CD4-positive, alpha-beta T cell treated with Interferon alpha-2 for 1 hour (primary cell): Measurements from ENCODE around the gene CPAMD8.
"Not testable (repeated sequence)": the region's sequence is repeated elsewhere in the genome, so short reads cannot be mapped to it uniquely, and the experiment has no call there.

Experiments
- DNase-seq, 2 donors: peaks; one replicate each; pipeline ENCODE4 v3.0.0-alpha.2; 2020 to 2022

The CPAMD8 gene

DNA sequence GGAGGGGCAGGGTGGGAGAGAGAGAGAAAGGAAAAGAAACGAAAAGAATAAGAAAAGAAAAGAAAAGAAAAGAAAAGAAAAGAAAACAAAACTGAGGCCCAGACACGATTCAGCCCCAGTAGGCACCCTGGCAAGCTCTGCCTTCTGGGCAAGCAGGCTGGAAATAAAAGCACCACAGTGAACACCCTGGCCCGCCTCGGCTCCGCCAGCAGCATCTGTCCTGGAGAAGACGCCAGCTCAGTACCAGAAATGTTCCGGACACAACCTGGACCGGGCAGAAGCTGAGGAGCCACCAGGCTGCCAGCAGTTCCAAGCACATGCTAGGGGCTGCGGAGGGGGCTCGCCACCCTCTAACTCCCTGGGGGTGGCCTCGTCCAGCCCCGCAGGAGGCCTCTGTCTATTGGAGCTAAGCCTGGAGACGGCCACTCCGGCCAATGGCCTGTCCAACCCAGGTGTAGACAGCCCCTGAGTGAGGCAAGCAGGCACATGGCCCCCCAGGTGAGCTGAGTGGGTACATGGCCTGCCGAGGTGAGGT, 11.4 kb upstream of the CPAMD8 start:
- DNase-seq = no peak

DNA sequence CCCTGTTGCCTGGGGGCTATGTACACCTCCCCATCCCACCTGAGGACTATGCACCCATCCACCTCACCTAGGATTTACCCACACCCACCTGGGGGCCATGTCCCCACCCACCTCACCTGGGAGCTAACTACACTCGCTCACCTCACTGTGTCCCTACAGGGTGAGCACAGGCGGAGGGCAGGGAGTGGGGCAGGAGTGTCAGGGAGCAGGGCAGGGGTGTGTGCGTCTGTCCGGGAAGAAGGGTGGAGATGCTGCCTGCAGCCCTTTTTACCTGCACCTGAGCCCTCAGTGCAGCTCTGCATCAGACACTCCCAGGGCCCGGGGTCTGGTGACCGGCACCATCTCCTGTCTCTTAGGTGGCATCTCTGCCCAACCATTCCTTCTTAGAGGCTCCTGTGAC, 10.6 kb upstream of the CPAMD8 start:
- no peak for DNase-seq

DNA sequence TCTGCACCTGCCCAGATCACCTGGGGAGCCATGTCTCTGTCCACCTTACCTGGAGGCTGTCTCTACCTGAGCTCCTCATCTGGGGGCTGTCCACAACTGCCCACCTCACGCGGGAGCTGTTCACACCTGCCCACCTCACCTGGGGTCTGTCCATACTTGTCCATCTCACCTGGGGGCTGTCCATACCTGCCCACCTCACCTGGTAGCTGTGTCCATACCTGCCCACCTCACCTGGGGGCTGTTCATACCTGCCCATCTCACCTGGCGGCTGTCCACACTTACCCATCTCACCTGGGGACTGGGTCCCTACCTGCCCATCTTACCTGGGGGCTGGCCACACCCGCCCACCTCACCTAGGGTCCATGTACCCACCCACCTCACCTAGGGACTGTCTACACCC, 10.0 kb upstream of the CPAMD8 start:
- DNase-seq = no peak

DNA sequence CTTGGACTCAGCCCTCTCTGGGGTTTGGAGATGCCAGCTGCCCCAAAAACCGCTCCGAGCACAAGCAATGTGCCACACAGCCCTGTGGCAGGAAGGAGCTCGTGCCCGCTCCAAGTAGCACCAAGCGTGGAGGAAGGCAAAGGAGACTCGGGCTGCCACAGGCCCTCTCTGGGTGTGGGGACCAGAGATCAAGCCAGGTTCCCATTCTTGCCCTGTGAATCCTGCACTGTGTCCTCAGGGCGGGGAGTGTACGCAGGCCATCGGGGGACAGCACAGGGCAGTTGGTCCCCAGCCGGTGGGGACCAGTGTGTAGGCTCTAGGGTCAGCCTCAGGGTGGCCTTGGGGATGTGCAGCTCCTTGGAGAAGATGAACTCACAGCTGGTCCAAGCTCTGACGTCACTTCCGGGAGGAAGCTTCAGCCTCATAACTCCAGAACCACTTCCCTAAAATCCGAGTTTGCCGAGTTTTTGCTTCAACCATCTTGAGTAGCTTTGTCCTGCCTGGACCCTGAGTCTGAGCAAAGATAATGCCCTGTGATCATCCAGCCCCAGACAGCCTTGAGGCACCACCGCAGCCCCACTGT, 9.3 kb upstream of the CPAMD8 start:
- peak; percentile 18 to 62 for DNase-seq

DNA sequence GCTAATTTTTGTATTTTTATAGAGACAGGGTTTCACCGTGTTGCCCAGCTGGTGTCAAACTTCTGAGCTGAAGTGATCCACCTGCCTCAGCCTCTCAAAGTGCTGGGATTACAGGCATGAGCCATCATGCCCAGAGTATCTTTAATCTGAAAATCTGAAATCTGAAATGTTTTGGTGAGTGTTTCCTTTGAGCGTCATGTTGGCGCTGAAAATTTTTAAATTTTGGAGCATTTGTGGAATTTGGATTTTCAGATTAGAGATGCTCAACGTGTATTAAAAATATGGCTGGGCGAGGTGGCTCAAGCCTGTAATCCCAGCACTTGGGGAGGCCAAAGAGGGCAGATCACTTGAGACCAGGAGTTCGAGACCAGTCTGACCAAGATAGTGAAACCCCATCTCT, 5.1 kb upstream of the CPAMD8 start:
- DNase-seq = no peak

DNA sequence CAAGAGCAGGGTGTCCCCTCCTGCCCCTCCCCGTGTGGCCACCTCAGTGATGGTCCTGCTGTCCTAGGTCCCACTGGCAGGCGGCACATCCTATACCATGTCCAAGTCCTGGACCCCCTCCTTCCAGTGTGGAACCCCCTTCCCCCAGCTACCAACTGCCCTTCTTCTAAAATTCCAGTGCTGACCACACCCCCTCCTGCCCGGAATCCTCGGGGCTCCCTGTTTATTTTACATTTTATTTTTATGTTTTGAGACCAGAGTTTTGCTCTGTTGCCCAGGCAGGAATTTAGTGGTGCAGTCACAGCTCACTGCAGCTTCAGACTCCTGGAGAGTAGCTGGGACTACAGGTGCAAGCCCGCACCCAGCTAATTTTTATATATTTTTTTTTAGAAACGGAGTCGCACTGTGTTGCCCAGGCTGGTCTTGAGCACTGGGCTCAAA, 945 bp upstream of the CPAMD8 start:
- no peak for DNase-seq

DNA sequence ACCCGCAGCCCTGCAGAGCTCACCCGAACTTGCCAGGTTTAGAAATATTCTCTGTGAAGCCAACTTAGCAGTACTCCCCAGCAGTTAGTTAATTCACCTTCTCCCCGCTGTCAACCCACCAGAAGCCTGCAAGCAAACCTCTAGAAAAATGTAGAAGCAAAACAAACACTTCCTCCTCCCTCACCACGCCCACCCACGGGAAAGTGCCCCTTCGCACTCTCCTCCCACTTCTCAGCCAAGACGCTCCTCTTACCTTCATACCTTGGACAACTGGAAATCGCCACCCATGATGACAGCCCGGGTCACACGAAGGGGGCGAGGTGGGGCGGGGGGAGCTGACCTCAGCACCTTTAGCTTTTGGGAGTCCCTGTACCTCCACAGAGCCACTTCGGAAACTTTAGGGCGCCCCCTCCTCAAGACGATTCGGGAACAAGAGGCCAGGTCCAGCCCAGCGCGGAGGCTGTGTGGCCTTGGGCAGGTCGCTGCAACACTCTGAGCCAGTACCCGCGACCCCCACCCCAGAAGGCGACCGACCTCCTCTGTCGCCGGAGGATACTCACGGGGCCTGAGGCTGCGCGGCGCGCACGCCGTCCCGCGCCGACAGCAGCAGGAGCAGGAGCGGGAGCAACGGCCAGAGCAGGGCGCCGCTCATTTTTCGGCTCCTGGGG, 485 bp downstream of the CPAMD8 start:
- DNase-seq = peak in 1 of 2 donors; percentile 10

DNA sequence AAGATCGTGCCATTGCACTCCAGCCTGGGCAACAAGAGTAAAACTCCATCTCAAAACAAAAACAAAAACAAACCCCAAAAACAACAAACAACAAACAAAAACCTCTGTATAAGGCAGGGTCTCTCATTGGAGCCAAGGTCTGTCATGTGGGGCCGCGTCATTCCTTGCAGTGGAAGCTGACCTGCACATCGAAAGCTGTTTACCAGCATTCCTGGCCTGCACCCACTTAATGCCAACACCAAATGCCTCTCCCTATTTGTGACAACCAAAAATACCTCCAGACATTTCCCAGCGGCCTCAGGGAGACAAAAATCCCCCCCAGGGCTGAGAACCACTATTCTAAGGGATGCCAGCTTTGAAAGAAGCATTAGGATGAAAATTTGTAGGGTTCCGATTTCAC, 1.2 kb downstream of the CPAMD8 start:
- DNase-seq = no peak

DNA sequence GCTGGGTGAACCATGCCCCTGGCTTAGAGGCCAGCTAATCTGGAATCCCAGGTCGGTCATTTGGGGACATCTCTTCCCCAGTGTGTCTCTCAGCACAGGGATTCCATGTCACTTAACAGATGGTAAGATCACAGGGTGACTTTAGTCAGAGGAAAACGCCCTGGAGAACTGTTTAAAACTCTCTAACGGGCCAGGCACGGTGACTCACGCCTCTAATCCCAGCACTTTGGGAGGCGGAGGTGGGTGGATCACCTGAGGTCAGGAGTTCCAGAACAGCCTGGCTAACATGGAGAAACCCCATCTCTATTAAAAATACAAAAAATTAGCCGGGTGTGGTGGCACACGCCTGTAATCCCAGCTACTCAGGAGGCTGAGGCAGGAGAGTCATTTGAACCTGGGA, 1.7 kb downstream of the CPAMD8 start:
- DNase-seq = not testable (repeated sequence)

DNA sequence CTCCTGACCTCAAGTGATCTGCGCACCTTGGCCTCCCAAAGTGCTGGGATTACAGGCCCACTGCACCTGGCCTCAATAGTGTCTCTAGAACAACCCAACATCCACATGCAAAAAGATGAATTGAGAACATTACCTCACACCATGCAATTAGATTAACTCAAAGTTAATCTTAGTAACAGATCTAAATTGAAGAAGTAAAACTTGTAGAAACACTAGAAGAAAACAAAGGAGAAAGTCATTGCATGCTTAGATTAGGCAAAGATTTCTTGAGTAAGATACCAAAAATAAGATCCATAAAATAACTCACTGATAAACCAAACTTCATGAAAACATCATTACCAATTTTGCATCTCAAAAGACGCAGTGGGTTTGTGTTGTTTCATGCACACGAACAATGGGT, 2.8 kb downstream of the CPAMD8 start:
- DNase-seq = no peak

DNA sequence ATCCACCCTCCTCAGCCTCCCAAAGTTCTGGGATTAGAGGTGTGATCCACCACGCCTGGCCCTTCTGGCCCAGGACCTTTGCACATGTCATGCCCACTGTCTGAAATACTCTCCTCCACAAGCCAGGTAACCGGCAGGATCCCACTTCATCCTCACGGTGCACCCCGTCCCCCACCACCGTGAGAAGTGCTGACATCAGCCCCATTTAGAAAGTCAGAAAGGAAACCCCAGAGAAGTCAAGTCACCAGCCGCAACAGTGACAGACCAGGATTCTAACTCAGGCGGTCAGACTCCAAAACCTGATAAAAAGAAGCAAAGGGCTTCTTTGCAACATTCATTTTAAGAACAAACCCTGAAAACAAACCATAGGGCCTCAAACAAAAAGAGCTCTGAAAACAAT, 3.9 kb downstream of the CPAMD8 start:
- DNase-seq = no peak

DNA sequence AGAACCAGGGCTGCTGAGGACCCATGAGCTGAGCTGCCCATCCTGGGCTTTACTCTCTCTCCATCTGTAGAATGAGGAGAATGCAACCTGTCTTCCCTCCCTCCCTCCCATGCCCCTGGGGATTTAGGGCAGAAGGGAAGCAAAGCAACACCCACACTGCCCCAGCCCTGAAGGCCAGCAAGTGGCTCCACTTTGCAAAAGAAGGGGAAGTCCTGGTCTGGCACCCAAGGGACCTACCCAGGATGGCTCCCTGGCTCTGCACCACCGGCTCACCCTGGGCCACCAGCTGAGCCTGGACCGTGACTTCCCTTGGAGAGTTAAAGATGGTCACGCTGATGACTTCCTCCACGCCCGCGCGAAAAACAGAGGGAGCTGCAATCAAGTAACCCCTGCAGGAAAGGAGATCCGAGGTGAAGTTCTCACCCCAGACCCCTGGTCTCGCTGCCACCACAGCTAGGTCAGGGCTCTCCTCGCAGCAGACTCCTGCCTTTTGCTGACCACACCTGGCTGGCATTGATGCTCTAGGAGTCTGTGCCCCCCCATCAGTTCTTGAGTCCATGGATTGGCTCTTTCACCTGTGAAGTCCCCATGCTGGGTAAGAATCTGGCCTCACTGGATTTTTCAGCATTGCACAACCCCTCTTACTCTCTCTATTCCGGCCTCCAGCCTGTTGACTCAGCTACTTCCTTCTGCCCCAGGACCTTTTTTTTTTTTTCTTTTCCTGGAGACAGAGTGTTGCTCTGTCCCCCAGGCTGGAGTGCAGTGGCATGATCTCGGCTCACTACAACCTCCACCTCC, 4.6 kb downstream of the CPAMD8 start:
- DNase-seq = peak in 1 of 2 donors; percentile 24

DNA sequence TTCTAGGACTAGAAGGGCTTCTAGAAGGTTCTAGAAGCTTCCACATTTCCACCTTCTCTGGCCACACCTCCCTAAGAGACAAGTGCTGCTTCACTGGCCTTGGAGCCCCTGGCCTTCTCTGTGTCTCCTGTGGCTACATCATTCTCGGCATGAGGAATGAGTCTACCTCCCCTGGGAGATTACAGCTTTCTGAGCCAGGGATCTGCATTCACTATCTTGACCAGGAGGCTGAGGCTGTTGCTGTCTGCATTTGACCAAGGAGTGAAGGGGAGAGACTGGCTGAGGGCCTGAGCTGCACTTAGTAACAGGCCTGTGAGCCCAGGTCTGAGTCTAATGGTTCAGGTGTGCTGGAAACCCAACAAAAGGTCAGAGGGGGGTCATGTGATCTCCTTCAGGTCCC, 5.3 kb downstream of the CPAMD8 start:
- DNase-seq = no peak

DNA sequence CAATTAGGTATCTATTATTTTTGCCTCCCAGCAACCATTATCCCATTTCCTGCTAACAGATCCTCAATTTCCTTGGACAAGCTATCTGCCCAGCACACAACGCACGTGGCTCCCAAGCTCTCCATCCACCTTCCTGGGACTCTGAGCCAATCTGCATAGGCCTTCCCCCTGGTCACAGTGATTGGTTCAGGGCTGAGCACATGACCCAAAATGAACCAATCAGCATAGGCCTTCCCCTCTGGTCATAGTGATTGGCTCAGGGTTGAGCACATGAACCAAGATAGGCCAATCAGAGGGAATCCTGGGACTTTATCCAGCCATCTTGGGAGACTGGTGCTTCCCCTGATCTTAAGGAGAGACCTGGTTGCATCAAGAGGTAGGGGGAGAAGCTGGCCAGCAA, 5.8 kb downstream of the CPAMD8 start:
- no peak for DNase-seq

DNA sequence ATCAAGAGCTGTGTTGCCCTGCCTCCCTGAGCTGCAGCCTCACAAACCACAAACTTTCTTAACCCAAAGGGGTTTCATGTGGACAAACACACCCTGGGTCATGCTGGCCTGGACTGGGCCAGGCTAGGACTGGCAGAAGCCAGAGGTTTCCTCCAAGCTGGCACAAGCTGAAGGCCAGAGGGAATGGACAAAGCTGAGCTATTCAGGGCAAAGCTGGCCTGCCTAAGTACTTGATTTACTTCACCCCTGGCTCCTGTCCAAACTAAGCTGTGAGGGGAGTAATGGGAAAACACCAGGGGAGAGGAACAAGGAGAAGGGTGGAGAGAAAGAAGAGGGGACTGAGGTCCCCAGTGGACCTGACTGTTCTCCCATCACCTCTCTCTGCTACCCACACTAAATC, 6.2 kb downstream of the CPAMD8 start:
- DNase-seq = no peak

DNA sequence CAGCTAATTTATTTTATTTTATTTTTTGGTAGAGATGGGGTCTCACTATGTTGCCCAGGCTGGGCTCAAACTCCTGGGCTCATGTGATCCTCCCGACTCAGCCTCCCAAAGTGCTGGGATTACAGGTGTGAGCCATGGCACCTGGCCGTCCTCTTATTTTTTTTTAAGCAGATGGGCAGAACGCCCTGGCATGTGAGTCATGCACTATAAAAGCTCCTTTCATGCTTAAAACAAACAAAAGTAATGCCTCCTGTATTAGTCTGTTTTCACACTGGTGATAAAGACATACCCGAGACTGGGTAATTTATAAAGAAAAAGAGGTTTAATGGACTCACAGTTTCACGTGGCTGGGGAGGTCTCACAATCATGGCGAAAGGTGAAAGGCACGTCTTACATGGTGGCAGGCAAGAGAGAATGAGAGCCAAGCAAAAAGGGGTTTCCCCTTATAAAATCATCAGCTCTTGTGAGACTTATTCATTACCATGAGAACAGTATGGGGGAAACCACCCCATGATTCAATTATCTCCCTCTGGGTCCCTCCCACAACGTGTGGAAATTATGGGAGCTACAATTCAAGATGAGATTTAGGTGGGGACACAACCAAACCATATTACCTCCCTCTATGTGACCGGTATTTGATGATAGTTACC, 12.3 kb downstream of the CPAMD8 start:
- not testable (repeated sequence) for DNase-seq

DNA sequence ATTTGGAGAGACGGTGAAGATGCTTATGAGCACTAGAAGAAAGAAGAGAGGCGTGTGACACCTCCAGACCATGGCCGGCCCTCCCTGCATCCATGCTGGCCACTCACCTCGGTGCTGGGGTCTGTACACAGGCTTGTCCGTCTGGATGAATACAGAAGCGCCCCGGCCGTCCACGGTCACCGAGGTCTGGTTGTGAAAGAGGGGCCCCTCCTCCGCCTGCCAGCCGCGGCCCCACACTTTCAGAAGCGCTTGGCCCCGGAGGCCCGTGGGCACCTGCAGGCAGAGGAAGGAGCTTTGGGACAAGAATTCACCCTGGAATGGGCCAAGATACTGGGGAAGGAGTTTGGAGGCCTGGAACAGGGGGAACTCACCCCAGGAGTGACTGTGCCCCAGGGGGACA, 15.1 kb downstream of the CPAMD8 start:
- DNase-seq = no peak

DNA sequence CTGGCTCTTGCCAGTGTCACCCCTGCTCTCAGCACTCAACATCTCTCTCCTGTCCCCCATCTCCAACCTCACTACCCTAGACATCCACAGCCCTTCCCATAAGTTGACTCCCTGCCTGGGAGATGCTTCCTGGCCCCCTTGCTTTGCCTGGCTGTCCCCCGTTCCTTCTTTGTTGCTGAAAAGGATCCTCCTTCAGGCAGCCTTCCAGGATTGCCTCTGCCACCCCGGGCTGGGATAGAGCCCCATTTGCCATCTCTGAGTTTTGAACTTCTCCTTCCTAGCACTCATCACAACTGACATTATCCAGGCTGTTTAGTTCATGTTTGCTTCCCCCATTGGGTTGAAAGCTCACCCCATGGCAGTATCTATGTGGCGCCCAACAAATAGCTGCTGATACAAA, 20.0 kb downstream of the CPAMD8 start:
- DNase-seq = no peak

DNA sequence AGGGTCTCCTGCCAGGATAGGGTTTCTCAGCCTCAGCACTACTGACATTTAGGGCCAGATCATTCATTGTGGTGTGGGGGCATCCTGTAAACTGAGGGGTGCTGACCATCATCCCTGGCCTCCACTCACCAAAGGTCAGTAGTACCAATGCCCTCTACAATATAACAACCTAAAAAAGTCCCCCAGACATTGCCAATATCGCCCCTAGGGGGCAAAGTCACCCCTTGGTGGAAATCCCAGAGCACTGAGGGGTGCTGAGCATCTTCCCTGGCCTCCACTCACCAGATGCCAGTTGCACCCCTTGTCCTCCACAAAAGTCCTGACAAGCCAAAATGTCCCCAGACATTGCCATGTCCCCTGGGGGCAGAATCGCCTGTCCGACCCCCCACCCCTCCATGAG, 21.6 kb downstream of the CPAMD8 start:
- DNase-seq = no peak

DNA sequence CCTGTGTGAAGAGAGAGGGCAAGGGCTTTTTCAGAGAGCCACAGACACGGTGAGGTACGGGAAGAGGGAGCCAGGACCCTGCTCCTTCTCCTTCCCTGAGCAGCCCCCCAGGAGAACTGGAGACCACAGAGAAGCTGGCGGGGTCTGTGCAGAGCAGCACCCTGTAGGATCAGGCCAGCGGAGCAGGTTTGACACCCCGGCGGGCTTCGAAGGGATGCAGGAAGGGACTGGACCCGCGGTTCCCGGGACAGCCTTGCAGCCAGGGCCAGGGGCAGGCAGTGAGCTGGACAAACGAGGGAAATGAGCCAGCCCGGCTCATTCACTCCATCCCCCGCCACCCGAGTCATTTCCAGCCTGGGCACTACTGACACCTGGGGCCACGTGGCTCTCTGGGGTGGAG, 22.2 kb downstream of the CPAMD8 start:
- DNase-seq = no peak

DNA sequence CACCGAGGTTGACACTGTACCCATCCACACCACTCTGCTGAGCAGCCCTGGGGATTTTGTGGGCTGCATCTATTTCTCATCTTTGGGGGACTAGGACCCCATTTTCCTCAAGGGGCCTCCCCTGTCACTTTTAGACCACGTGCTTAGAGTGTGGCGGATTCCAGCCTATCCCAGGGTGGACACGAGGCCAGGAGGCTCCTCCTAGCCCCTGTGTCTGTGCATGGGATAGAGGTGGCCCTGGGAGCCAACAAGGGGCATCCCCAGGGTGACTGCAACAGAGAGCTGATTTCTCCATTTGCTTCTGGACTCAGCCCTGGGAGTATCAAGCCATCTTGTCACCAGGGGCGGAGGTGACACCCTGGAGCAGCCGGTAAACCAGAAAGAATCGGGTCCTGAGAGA, 24.2 kb downstream of the CPAMD8 start:
- DNase-seq = no peak

DNA sequence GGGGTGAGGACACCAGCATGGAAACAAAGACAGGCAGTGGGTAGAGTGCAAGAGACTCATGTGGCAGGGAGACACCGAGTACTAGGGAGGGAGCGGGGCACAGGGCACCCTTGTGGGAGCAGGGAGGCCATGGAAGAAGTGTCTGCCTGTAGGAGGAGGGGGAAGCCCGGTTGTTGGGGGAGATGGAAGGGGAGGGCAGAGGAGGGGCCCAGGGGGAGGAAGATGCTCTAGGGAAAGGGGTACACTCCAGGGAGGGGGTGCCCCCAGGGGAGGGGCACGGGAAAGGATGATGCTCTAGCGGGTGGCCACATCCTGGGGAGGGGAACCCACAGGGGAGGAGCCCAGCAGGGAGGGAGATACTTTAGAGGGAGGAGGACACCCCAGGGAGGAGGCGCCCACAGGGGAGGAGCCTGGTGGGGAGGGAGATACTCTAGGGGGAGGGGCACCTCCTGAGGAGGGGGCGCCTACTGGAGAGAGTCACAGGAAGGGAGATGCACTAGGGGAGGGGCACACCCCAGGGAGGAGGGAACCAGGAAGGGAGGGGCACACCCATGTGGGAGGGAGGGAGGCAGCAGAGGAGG, 24.9 kb downstream of the CPAMD8 start:
- DNase-seq = peak; percentile 75 to 93

DNA sequence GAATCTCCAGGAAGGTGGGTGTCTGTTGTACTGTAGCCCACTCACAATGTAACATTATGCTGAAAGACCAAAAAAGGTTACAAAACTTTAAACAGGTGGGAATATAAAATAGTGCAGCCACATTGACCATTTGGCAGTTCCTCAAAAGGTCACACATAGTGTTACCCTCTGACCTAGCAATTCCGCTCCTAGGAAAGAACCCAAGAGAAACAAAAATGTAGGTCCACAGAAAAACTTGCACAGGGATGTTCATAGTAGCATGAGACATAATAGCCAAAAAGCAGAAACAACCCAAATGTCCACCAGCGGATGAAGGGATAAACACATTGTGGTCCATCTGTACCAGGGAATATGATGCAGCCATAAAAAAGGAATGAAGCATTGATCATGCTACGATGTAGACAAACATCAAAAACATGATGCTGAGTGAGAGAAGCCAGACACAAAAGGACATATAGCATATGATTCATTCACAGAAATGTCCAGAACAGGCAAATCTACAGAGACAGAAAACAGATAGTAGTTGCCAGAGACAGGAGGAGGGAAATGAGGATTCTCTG, 27.9 kb downstream of the CPAMD8 start:
- no peak for DNase-seq
